ENCODE results near the gene AAK1. TPM values are rescaled to one million over a fixed set of nuclear protein-coding genes. Genes with fewer than 3 reads are reported as not detected.
"Not testable (repeated sequence)": the region's sequence is repeated elsewhere in the genome, so short reads cannot be mapped to it uniquely, and the experiment has no call there.

The AAK1 gene
- total RNA-seq, 1 donor from 2014 or later, result 68.2 TPM

DNA sequence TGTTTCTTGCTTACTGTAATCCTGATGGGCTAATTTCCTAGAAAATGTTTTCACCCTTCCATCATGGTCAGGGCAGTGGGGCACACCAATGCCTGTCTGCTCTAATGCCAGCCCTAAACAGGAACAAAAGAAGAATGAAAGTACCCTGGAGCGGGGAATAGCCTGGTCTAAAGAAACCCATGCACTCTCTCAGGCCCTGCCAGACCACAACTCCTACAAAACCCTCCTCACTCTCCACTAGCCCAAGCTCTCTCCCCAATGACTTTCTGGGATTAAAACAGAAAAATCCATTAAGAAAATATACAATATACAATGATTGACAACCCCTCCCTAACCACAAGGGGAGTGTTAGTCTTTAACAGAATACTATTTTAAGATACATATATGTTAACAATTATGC, 67.6 kb downstream of the AAK1 start:
- Mint-ChIP-seq H3K27ac (ENCODE audit: unreplicated experiment) (peak overlapping the region; percentile 45), H3K4me3 (ENCODE audit: unreplicated experiment) (no peak overlapping the region), H3K4me1 (ENCODE audit: low read depth, unreplicated experiment) (peaks cover 16% of the 10 kb centered on the region), H3K27me3 (ENCODE audit: unreplicated experiment) (peaks cover 7% of the 10 kb centered on the region), H3K9me3 (ENCODE audit: unreplicated experiment) (peaks cover 4% of the 10 kb centered on the region), H3K36me3 (ENCODE audit: unreplicated experiment) (no peaks in the 10 kb centered on the region)
- DNase-seq, result no peak
- TF ChIP-seq, protein P1, sequence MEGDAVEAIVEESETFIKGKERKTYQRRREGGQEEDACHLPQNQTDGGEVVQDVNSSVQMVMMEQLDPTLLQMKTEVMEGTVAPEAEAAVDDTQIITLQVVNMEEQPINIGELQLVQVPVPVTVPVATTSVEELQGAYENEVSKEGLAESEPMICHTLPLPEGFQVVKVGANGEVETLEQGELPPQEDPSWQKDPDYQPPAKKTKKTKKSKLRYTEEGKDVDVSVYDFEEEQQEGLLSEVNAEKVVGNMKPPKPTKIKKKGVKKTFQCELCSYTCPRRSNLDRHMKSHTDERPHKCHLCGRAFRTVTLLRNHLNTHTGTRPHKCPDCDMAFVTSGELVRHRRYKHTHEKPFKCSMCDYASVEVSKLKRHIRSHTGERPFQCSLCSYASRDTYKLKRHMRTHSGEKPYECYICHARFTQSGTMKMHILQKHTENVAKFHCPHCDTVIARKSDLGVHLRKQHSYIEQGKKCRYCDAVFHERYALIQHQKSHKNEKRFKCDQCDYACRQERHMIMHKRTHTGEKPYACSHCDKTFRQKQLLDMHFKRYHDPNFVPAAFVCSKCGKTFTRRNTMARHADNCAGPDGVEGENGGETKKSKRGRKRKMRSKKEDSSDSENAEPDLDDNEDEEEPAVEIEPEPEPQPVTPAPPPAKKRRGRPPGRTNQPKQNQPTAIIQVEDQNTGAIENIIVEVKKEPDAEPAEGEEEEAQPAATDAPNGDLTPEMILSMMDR (IDR thresholded peaks at IDR 0.05; ENCODE audit: partially characterized antibody, unreplicated experiment), result no peak

DNA sequence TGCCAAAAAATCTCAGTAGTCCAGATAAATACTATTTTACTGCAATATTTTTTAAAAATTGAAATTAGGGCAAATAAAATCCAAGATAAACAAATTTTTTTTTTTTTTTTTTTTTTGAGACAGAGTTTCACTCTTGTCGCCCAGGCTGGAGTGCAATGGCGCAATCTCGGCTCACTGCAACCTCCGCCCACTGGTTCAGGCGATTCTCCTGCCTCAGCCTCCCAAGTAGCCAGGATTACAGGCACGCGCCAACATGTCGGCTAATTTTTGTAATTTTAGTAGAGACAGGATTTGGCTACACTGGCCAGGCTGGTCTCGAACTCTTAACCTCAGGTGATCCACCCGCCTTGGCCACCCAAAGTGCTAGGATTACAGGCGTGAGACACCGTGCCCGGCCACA, 68.2 kb downstream of the AAK1 start:
- DNase-seq; H3K36me3 Mint-ChIP-seq (ENCODE audit: unreplicated experiment); H3K9me3 Mint-ChIP-seq (ENCODE audit: unreplicated experiment); H3K27ac Mint-ChIP-seq (ENCODE audit: unreplicated experiment); H3K4me3 Mint-ChIP-seq (ENCODE audit: unreplicated experiment); H3K27me3 Mint-ChIP-seq (ENCODE audit: unreplicated experiment): not testable (repeated sequence)
- H3K4me1 Mint-ChIP-seq (ENCODE audit: low read depth, unreplicated experiment), result peaks cover 16% of the 10 kb centered on the region

DNA sequence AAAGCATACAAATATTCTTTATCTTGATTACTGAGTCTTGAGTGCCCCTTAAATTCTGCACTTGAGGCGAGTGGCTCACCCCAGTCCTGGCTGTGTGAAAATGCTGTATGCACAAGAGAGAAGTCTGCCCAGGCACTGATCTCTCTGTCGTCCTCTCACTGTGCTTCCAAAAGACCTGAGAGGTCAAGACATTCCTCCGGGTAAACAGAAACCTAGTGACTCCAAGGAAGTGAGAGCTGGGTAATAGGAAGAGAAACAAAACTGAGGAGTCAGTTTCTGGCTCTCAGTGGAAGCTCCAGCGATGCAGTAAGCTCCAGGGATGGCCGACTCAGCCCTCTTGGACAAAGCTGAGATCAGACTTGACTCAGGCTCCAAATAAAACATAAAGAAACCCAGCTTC, 70.9 kb downstream of the AAK1 start:
- TF ChIP-seq, protein P1 (IDR thresholded peaks at IDR 0.05; ENCODE audit: partially characterized antibody, unreplicated experiment), result no peak
- Mint-ChIP-seq H3K4me3 (ENCODE audit: unreplicated experiment) (no peak overlapping the region), H3K4me1 (ENCODE audit: low read depth, unreplicated experiment) (peaks cover 14% of the 10 kb centered on the region), H3K9me3 (ENCODE audit: unreplicated experiment) (peaks cover 2% of the 10 kb centered on the region), H3K27ac (ENCODE audit: unreplicated experiment) (no peak overlapping the region), H3K36me3 (ENCODE audit: unreplicated experiment) (no peaks in the 10 kb centered on the region), H3K27me3 (ENCODE audit: unreplicated experiment) (peaks cover 3% of the 10 kb centered on the region)
- no peak for DNase-seq

DNA sequence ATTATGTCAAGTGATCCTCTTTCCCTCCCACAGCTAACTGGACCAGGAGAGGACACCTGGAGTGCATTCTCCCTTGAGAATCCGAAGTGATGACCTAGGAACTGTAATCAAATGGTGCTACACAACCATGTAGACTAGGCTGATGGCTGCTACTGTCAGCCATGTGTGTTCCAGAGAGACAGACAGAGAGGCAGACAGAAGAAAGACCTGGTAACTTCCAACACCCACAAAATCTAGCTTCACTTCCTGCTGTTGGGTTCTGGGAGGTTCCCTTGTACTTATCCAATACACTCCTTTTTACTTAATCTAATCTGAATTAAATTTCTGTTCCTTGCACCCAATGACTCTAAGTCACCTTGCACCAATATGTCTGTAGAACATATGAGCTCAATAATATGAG, 72.3 kb downstream of the AAK1 start:
- Mint-ChIP-seq H3K4me3 (ENCODE audit: unreplicated experiment) (no peak overlapping the region), H3K27me3 (ENCODE audit: unreplicated experiment) (peaks cover 3% of the 10 kb centered on the region), H3K27ac (ENCODE audit: unreplicated experiment) (no peak overlapping the region), H3K9me3 (ENCODE audit: unreplicated experiment) (peaks cover 2% of the 10 kb centered on the region), H3K36me3 (ENCODE audit: unreplicated experiment) (no peaks in the 10 kb centered on the region), H3K4me1 (ENCODE audit: low read depth, unreplicated experiment) (peaks cover 7% of the 10 kb centered on the region)
- DNase-seq, result no peak
- TF ChIP-seq, protein P1 (IDR thresholded peaks at IDR 0.05; ENCODE audit: partially characterized antibody, unreplicated experiment), result no peak

DNA sequence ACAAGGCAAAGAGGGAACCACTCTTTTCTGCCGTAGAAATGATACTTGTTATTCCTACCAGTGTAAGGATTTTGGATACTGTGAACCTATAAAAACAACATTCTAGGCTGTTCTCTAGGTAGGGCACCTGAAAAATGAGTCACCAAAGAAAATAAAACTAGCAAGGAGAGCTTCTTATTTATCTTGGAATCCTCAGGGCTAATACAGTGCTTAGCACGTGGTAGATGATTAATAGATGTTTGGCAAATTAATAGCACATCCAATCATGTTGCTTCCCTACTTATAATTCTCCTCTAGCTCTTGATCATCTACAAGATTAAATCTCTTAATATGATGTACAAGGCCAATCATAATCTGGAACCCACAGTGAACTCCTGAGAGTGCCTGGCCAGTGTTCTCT, 73.1 kb downstream of the AAK1 start:
- no peak for DNase-seq
- Mint-ChIP-seq H3K27ac (ENCODE audit: unreplicated experiment) (no peak overlapping the region), H3K4me3 (ENCODE audit: unreplicated experiment) (no peak overlapping the region), H3K36me3 (ENCODE audit: unreplicated experiment) (no peaks in the 10 kb centered on the region), H3K4me1 (ENCODE audit: low read depth, unreplicated experiment) (peaks cover 7% of the 10 kb centered on the region), H3K27me3 (ENCODE audit: unreplicated experiment) (peaks cover 3% of the 10 kb centered on the region), H3K9me3 (ENCODE audit: unreplicated experiment) (peaks cover 2% of the 10 kb centered on the region)
- TF ChIP-seq, protein P1 (IDR thresholded peaks at IDR 0.05; ENCODE audit: partially characterized antibody, unreplicated experiment), result no peak

DNA sequence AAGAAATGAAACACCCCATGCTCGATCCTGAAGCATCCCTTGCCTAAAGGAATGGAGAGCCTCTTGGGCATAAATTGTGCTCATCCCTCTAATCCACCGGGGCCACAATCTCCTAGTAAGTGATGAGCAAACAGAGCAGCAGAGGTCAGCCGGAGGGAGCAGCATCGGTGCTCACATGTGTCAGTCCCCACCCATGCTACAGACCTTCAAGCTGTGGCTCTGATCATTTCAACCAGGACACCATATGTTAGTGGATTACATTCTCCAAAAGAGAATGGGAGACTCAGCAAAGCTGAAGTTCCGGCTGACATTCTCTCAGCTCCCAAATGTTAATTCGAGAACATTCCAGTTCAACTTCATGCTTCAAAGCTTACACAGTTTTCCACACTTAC, 75.6 kb downstream of the AAK1 start:
- no peak overlapping the region for H3K4me3 Mint-ChIP-seq (ENCODE audit: unreplicated experiment)
- H3K4me1 Mint-ChIP-seq (ENCODE audit: low read depth, unreplicated experiment), result peaks cover 7% of the 10 kb centered on the region
- peaks cover 1% of the 10 kb centered on the region for H3K27me3 Mint-ChIP-seq (ENCODE audit: unreplicated experiment)
- DNase-seq, result no peak
- TF ChIP-seq, protein P1 (IDR thresholded peaks at IDR 0.05; ENCODE audit: partially characterized antibody, unreplicated experiment), result no peak
- H3K36me3 Mint-ChIP-seq (ENCODE audit: unreplicated experiment), result no peaks in the 10 kb centered on the region
- H3K27ac Mint-ChIP-seq (ENCODE audit: unreplicated experiment), result peak overlapping the region; percentile 45
- peaks cover 2% of the 10 kb centered on the region for H3K9me3 Mint-ChIP-seq (ENCODE audit: unreplicated experiment)
